Heart right ventricle (tissue), 16 donors: ENCODE results near the gene RCC2. TPM values are rescaled to one million over a fixed set of nuclear protein-coding genes. Genes with fewer than 3 reads are reported as not detected.
"Not testable (repeated sequence)": the region's sequence is repeated elsewhere in the genome, so short reads cannot be mapped to it uniquely, and the experiment has no call there.

Experiments
- ATAC-seq, 8 donors: fragments of 200-7000 bp; cut with Tn5 transposase; one replicate each; pipeline ENCODE4 v1.9.1; 2020; ENCODE audit warnings: mild to moderate bottlenecking in 8 of 8, moderate library complexity in 8 of 8, moderate number of reproducible peaks in 1 of 8
- DNase-seq, 2 donors: peaks; one replicate each; pipeline ENCODE4 v3.0.0-alpha.2; 2020
- H3K27ac ChIP-seq, 10 donors: fragments of 200-600 bp; sonication (generic) in 2 of 10; one replicate each; pipeline versions ENCODE4 v1.5.0 to v1.8.0; 2020 to 2022; ENCODE audit warnings: mild to moderate bottlenecking in 3 of 10
- H3K27me3 ChIP-seq, 7 donors: fragments of 200-600 bp; one replicate each; pipeline ENCODE4 v1.8.0; 2021 to 2022; ENCODE audit warnings: mild to moderate bottlenecking in 2 of 7
- H3K36me3 ChIP-seq, 9 donors: fragments of 200-600 bp; sonication (generic) in 1 of 9; one replicate each; pipeline versions ENCODE4 v1.5.0 to v1.8.0; 2020 to 2022; ENCODE audit warnings: mild to moderate bottlenecking in 2 of 9
- H3K4me1 ChIP-seq, 9 donors: fragments of 200-600 bp; sonication (generic) in 1 of 9; one replicate each; pipeline versions ENCODE4 v1.5.0 to v1.8.0; 2020 to 2022; ENCODE audit warnings: mild to moderate bottlenecking in 4 of 9
- H3K4me3 ChIP-seq, 10 donors: fragments of 200-600 bp; sonication (generic) in 2 of 10; one replicate each; pipeline versions ENCODE4 v1.5.0 to v1.8.0; 2020 to 2022; ENCODE audit warnings: mild to moderate bottlenecking in 7 of 10, moderate library complexity in 2 of 10
- H3K9me3 ChIP-seq, 11 donors: fragments of 200-600 bp in 10 of 11; sonication (generic) in 2 of 11; one replicate each; pipeline versions ENCODE4 v1.5.0 to v1.8.0; 2013 to 2022; ENCODE audit warnings: mild to moderate bottlenecking in 2 of 11, control low read depth in 1 of 11, moderate library complexity in 1 of 11
- WGBS, 2 donors: extraction: QIAGEN DNeasy Blood & Tissue Kit; methylation state at CpG; one replicate each; pipeline ENCODE4 v1.1.7; 2013; ENCODE audit warnings: inconsistent platforms in 1 of 2; 5-methylcytosine and 5-hydroxymethylcytosine counted together
- intact Hi-C, 10 donors: fragments of 100-400 bp; cut with DNase I; formaldehyde crosslinking; loops; one replicate each; pipeline versions ENCODE4 v1.11.1 to v1.14.2; 2022
- polyA plus RNA-seq, 2 donors: library from polyadenylated mRNA; stranded (reverse); fragments of 200-250 nt; gene quantifications; one replicate each; pipeline ENCODE4 v1.2.3, GENCODE V29; 2013
- total RNA-seq, 10 donors: library from RNA; stranded (reverse); fragmentation: NEBNext Ultra II Directional in 3 of 10; extraction: Animal tissue kit (Norgen Biotek cat#: 25700) in 3 of 10; gene quantifications; one replicate each; pipeline versions ENCODE4 v1.2.1 to v1.2.4, GENCODE V29; 2021 to 2023
- TF ChIP-seq, protein P1 (sequence below), 9 donors: fragments of 200-600 bp; sonication (generic) in 2 of 9; IDR thresholded peaks; one replicate each; pipeline versions ENCODE4 v1.5.0 to v1.8.0; 2021 to 2022; ENCODE audit warnings: antibody characterized with exemption in 9 of 9, mild to moderate bottlenecking in 5 of 9, moderate library complexity in 1 of 9
- donor health status: Arrhythmogenic right ventricular cardiomyopathy.
- donor health status: ischemic (EF 13 %, LVEDD 7.1; RV severe dilation, severe dysfunction).
- donor health status: healthy with polysubstance abuse.
- donor health status: DM: no; HTN: yes; CAD: no.
- donor health status: DM: no; HTN: no; CAD: no.
- donor health status: ischemic (EF 25% LVEDD 6.9; RV normal size, moderate dysfunction).
- donor health status: ischemic (EF 25% LVEDD 5.7; RV mildly dilated, moderate dysfunction).
- donor health status: healthy.
- donor health status: DM: yes; HTN: yes; CAD: no.
- donor health status: Ischemic cardiomyopathy.
- donor health status: ischemic (EF 35%, LVEDD 5.7; RV mildly dilated, moderate dysfunction).
- donor health status: nonischemic (EF 11% LVEDD 7.7; RV severe dilation, severe dysfunction).
- donor health status: DM: yes; HTN: yes; CAD: no.
- donor health status: PGD.
- donor health status: ischemic (EF 29% LVEDD 5.4; RV normal size, mild dysfunction).
- donor health status: nonischemic (EF 23%, LVEDD 6.1; RV moderate dilation, normal function).

Gene RCC2
- total and polyA plus RNA-seq, 12 donors: 9.0 to 25.3 (median 11.4) TPM

DNA sequence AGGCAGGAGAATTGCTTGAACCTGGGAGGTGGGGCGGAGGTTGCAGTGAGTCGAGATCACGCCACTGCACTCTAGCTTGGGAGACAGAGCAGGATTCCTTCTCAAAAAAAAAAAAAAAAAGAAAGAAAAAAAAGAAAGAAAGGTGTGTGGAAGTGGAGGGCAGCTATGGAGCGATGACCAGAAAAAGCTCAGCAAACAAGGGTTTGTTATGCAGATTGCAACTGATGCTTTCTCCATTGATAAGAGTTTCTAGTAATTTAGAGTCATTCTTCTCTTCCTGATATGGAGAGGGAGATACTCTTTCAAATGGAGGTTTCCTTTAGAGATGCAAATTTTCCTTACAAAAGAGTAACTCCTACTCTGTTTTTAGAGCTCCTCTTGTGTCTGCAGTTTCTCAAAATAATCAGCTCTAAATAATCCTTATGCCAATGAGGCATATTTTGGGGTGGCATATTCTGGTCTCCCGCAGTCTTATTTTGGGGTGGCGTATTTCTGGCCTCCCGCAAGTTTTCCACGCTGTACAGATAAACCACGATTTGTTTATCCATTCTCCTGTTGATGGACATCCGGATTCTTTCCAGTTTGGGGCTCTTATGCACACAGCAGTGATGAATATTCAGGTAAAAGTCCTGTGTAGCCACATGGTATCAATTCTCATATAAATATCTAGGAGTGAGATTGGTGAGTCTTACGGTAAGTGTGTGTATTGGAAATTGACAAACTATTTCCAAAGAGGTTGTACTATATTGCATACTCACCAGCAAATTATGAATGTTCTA lies 30.7 kb upstream of the RCC2 start:
- DNase-seq: no peak
- Histone ChIP-seq H3K27ac (no peak overlapping the region), H3K27me3 (peaks cover 0 to 20% (median 4%) of the 10 kb centered on the region in 7 donors), H3K4me3 (no peak overlapping the region), H3K36me3 (no peaks in the 10 kb centered on the region), H3K4me1 (no peaks in the 10 kb centered on the region), H3K9me3 (no peaks in the 10 kb centered on the region)
- intact Hi-C loops: no loop called here
- TF ChIP-seq, protein P1, sequence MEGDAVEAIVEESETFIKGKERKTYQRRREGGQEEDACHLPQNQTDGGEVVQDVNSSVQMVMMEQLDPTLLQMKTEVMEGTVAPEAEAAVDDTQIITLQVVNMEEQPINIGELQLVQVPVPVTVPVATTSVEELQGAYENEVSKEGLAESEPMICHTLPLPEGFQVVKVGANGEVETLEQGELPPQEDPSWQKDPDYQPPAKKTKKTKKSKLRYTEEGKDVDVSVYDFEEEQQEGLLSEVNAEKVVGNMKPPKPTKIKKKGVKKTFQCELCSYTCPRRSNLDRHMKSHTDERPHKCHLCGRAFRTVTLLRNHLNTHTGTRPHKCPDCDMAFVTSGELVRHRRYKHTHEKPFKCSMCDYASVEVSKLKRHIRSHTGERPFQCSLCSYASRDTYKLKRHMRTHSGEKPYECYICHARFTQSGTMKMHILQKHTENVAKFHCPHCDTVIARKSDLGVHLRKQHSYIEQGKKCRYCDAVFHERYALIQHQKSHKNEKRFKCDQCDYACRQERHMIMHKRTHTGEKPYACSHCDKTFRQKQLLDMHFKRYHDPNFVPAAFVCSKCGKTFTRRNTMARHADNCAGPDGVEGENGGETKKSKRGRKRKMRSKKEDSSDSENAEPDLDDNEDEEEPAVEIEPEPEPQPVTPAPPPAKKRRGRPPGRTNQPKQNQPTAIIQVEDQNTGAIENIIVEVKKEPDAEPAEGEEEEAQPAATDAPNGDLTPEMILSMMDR (IDR thresholded peaks at IDR 0.05): no peak
- WGBS, 2 donors: 48 to 54% methylated on average over 11 of the region's 11 CpGs
- no peak for ATAC-seq

DNA sequence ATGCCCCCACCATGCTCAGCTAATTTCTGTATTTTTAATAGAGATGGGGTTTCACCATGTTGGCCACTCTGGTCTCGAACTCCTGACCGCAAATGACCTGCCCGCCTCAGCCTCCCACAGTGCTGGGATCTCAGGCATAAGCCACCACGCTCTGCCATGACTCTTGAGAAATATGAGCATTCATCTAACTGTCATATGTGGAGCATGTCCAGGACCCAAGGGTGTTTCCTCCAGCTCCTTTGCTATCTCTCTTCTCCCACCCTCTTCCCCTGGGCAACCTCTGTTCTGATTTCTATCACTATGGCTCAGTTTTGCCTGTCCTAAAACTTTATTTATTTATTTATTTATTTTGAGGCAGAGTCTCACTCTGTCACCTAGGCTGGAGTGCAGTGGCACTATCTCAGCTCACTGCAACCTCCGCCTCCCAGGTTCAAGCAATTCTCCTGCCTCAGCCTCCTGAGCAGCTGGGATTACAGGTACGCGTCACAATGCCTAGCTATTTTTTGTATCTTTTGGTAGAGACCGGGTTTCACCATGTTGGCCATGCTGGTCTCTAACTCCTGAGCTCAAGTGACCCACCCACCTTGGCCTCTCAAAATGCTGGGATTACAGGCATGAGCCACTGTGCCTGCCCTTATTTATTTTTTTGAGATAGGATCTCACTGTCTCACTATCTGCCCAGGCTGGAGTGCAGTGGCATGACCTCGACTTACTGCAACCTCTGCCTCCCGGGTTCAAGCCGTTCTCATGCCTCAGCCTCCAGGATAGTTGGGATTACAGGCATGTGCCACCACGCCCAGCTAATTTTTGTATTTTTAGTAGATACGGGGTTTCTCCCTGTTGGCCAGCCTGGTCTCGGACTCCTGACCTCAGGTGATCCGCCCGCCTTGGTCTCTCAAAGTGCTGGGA lies 29.1 kb upstream of the RCC2 start:
- H3K4me3 ChIP-seq, H3K27ac ChIP-seq, DNase-seq, ATAC-seq, H3K9me3 ChIP-seq, H3K4me1 ChIP-seq, intact Hi-C loops, H3K36me3 ChIP-seq: not testable (repeated sequence)
- 81 to 91% methylated on average over 16 of the region's 16 CpGs for WGBS, 2 donors
- H3K27me3 ChIP-seq: peaks cover 0 to 20% (median 4%) of the 10 kb centered on the region in 7 donors

DNA sequence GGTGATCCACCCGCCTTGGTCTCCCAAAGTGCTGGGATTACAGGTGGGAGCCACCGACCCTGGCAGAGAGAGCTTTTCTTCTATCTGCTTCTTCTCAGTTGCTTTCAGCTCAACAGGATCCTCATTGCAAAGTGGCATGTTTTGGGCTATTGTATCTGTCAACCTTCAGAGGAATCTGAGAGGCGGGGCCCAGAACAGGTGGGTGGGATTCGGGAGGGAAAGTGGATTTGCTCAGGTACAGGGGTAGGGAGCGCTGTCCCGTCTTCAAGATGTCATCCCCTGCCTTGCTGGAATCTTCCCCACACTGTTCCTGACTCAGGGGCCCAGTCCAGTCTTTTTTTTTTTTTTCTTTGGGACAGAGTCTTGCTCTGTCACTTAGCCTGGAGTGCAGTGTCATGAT lies 26.9 kb upstream of the RCC2 start:
- no peak for DNase-seq
- Histone ChIP-seq H3K27me3 (peaks cover 0 to 20% (median 4%) of the 10 kb centered on the region in 7 donors), H3K4me3 (no peak overlapping the region), H3K27ac (no peak overlapping the region), H3K36me3 (no peaks in the 10 kb centered on the region), H3K4me1 (no peaks in the 10 kb centered on the region), H3K9me3 (no peaks in the 10 kb centered on the region)
- intact Hi-C loops: no loop called here
- TF ChIP-seq, protein P1 (IDR thresholded peaks at IDR 0.05): no peak
- 69 to 73% methylated on average over 6 of the region's 6 CpGs for WGBS, 2 donors
- no peak for ATAC-seq

DNA sequence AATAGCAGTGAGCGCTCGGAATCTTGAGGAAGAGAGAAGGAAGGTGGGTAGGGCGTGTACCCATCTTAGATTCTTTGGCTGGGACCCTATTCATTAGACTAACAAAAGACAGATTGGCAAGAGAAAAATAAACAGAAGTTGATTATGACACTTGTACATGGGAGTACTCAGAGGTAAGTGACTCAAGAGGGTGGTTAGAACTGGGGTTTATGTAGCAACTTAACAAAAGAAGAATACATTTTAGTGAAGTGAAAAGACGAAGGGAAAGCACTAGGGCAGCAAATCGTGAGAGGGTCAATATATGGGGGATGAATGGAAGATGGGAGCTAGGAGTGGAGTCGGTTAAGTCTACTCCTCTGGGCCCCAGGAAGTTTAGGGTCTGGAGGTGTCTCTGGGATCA lies 25.8 kb upstream of the RCC2 start:
- intact Hi-C loops: no loop called here
- Histone ChIP-seq H3K4me3 (no peak overlapping the region), H3K27ac (no peak overlapping the region), H3K36me3 (no peaks in the 10 kb centered on the region), H3K27me3 (peaks cover 0 to 27% (median 9%) of the 10 kb centered on the region in 7 donors), H3K4me1 (no peaks in the 10 kb centered on the region), H3K9me3 (no peaks in the 10 kb centered on the region)
- no peak for DNase-seq
- WGBS, 2 donors: 84% methylated on average over 6 of the region's 6 CpGs
- ATAC-seq: no peak
- TF ChIP-seq, protein P1 (IDR thresholded peaks at IDR 0.05): no peak
